Measurements from ENCODE around the gene STK32C.
"Not testable (repeated sequence)": the region's sequence is repeated elsewhere in the genome, so short reads cannot be mapped to it uniquely, and the experiment has no call there.

STK32C gene

DNA sequence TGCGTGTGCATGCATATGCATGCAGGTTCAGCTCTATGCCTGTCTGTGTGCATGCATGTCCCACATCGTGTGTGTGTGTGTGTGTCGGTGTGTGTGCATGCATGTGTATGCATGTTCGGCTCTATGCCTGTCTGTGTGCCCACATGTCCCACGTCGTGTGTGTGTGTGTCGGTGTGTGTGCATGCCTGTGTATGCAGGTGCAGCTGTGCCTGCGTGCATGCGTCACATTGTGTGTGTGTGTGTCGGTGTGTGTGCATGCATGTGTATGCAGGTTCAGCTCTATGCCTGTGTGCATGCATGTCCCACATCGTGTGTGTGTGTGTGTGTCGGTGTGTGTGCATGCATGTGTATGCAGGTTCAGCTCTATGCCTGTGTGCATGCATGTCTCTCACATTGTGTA lies 39.8 kb downstream of the STK32C start:
- not testable (repeated sequence) for DNase-seq (ENCODE audit: low read depth in 2 of 2)

DNA sequence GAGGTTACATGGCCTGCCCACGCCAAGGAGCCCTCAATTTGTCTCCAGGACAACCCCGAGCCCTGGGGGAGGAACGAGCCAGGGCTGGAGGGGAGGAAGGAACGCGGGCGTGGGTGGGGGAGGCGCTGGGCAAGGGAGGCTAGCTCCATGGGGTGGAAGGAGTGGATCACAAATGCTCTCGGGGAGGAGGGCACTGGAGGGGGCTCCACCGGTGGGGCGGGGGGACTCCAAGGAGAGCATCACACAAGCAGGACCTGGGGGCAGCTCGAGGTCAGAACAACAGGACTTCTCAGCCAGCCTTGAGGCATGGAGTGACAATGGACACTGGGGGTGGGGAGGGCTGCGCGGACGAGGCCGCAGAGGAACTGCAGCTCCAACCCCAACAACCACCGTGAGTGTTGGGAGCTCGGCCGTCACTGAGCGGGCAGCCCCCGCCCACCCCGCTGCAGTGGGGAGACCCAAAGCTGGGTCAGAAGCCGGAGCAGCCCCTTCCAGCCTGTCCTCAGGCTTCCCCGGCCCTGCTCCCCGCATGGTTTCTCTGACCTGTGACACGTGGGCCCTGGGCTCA lies 41.1 kb downstream of the STK32C start:
- no peak for DNase-seq (ENCODE audit: low read depth in 2 of 2)

DNA sequence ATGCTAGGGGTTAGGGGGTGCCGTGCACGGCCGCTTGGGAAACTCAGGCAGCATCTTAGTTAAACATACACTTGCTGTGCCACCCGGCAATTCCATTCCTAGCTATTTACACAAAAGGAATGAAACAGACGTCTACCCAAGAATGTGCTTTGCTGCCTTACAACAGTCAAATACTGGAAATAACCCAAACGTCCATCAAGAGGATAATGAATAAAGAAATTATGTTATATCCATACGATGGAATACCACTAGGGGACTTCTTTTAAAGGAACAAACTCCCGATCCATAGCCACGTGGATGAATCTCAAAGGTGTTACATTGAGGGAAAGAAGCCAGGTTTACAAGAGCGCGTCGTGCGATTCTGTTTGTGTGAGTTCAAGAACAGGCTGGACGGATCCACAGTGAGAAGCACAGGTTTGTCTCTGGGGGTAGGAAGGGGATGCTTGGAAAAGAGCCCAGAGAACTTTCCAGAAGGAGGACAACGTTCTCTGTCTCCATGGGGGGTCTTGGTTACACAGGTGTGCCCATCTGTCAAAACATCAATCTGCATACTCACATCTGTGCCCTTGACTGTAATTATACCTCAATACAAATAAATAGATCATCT lies 41.8 kb downstream of the STK32C start:
- no peak for DNase-seq (ENCODE audit: low read depth in 2 of 2)

DNA sequence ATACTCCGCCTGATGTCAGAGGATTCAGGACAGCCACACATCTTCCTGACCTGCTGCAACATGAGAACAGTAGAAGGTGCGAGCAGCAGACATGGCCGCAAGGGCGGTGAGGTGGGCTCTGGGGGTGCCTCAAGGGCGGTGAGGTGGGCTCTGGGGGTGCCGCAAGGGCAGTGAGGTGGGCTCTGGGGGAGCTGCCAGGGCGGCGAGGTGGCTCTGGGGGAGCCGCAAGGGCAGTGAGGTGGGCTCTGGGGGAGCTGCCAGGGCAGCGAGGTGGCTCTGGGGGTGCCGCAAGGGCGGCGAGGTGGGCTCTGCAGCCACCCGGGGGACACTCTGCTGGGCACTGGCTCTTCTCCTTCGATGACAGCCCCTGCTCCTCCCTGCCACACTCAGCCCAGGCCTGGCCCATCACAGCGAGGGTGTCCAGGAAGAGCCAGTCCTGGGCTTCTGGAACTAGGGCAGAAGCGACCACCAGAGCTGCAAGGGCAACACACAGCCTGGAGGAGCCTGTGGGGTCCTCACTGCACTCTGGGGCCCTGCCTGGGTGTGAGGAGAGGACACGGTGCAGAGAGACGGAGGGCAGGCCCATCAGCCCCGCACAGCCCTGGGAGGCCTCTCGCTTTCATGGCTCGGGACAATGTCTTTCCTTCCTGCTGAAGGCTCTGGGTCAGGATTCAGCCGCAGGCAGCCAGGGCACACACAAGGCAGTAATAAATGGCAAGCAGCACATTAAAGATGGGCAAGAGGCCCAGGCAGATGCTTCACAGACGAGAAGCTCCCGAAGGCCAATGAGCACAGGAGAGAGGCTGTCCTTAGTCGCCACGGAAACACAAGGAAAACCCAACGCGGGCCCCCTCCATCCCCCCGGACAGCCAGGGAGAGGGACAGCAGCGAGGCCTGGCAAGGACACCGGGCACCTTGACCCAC lies 42.5 kb downstream of the STK32C start:
- no peak for DNase-seq (ENCODE audit: low read depth in 2 of 2)

DNA sequence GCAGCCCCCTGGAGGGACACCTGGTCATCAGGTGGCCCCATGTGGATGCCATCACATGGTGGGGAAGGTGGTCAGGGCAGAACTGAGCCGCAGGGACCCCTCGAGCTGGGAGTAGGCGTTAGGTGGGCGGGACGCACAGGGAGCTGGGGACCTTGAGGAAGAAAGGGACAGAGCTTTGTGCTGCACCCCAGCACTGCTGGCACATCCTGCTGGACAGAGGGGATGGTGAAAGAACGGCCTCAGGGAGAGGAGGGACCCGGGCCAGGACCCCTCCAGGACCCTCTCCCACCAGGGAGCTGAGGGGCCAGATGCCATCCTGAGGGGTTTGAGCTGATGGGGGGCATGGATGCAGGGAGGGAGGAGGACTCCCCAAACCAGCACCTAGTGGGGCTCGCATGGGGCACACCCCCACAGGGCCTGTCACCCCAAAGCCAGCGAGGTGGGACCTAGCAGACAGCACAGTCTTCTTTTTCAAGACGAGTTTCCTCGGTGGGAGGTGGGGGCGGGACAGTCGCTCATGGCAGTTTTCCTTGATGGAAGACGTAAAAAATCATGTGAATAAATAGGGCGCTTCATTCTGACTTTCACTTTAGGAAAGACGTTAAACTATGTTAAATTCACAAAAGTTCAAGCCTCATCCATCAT lies 43.3 kb downstream of the STK32C start:
- no peak for DNase-seq (ENCODE audit: low read depth in 2 of 2)

DNA sequence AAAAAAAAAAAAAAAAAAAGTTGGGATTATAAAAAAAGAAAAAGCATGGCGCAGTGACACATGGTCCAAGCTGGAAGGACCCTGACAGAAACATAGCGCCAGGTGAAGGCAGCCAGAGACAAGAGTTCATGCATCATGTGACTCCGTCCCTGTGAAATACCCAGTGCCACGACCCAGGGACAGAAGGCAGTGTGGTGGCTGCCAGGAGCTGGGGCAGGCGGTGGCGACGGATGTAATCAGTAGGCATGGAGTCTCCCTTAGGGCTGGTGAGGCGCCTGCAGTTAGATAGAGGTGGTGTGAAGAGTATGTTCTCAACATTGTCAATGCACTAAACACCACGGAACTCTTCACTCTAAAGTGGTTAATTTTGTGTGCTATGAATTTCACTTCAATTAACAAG lies 43.9 kb downstream of the STK32C start:
- no peak for DNase-seq (ENCODE audit: low read depth in 2 of 2)

DNA sequence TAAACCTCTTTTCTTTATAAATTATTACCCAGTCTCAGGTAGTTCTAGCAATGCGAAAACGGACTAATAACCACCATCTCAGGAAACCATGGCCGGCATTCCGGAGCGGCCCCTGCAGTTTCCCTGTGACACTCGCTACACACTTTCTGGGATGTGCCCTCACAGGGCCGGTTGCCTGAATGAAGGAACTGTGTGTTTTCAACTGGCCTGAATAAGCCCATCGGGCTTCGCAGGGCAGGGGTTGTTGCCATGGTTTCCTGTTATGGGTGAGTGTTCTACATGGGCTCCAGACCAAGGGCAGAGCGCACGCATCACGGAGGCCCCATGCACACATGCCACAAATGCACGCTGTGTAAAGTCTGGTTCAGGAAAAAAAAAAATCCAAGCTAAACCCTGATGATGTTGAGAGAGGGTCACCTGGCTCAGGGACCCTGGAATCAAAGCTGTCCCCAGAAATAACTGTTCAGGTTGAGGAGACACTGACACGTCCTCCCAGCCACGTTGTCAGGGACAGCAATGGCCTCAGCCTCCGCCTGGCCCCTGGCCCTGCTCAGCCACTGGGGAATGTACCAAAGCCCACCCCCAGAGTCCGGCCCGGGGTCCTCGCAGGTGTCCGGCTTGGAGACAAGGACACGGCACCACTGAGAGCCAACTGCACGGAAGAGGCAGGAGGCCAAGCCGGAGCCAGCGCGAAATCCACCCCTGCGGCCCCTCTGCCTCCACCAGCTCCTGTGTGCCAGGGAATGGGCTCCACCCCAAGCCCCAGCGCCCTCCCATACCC lies 47.9 kb downstream of the STK32C start:
- no peak for DNase-seq (ENCODE audit: low read depth in 2 of 2)

DNA sequence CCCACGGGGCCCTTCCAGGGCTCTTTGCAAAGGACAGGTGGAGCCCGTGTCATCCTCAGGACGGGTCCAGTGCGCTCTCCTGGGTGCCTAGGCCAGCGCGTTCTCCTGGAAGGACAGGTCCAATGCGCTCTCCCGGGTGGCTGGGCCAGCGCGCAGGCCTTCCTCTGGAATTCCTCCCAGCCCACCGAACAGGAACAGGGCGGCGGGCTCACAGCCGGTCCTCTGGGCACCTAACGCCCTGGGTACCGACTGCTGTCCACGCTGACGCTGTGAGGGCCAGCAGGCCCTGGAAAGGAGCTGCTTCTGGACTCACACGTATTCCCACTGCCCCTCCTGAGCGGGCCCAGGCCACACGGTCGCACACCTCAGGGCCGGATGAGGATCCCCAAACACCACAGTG lies 49.3 kb downstream of the STK32C start:
- no peak for DNase-seq (ENCODE audit: low read depth in 2 of 2)

DNA sequence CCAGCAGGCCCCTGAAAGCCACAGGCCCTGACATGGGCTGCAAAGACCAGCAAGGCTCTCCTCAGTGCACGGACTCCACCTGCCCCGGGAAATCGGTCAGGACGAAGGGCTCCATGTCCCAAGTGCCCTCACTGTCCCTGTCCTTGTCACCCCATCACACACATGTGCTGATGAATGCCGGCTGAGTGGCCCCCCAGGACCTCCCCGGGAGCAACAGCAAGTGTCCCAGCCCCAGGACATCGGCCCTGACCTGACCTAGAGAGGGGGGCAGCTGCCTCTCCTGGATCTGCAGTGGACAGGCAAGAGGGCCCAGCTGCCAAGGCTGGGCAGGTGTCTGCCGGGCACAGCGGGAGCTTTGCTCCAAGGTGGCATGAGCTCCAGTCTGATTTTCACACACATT lies 49.8 kb downstream of the STK32C start:
- DNase-seq (ENCODE audit: low read depth in 2 of 2) = no peak

DNA sequence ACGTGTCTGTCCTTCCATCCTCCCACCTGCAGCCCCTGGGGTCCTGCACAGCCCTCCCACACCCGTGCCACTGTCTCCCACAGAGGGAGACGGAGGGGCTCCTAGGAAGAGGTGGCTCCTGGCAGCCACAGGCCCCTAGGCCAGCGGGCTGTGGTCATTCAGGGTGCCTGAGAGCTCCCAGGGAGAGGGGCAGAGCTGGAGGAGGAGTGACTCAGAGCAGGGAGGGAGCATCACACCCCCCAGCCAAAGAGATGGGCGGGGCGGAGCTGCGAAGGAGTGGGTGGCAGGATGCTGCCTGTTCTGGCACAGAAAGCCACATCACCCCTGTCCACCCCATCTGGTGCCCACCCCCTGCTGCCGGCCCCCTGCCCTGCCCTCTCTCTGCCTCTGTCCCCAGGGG lies 50.5 kb downstream of the STK32C start:
- DNase-seq (ENCODE audit: low read depth in 2 of 2) = peak; percentile 10 to 43

DNA sequence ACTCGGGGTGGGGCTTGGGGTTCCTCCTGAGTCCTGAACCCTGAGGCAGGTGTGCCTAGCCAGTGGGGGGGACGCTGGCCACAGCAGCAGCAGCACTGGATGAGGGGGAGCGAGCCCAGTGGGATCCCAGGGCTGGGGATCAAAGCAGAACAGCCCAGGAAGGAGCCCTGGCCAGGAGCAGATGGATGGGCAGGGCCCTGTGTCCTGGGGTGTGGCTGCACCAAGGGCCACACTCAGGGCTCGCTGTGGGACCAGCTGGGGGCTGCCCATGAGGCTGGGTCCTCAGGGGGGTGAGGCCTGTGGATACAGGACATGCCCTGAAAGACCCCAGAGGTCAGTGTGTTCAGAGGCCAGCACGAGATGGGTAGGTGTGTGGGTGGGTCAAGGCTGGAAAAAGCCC lies 50.9 kb downstream of the STK32C start:
- no peak for DNase-seq (ENCODE audit: low read depth in 2 of 2)

DNA sequence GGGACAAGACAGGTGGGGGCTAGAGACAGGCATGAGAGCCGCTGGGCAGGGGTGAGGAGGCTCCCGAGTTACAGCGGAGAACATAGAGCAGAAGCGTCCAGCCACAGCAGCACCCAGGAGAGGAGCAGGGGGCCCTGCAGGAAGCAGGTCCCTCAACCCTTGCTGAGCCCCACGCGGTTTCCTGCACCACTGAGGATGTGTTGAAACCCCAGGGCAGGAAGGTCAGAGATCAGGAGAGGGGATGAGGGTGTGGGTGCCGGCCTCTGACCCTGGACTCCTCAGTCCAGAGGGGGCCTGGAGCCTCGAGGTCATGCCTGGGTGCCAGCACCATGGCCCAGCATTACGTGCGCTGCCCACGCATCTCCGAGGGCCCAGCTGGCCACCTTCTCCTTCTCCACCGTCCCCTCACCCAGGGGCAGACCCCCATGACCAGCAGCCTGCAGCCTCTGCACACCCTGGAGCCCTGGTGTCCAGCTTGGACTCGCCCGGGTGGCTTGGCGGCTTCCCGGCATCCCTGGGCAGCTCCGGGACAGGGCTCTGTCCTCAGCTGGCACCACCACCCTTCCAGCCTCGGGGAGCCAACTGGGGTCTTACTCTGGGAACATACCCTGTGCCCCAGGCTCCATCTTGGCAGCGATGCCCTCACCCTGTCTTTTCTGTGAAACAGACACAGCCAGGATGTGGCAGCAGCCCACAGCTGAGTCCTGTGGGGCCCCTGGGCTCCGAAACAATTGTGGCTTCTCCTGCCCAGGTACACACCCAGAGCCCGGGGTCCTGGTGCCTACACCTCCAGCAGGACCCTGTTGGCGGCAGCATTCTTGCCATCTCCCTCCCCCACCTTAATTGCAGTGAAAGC lies 52.0 kb downstream of the STK32C start:
- no peak for DNase-seq (ENCODE audit: low read depth in 2 of 2)

DNA sequence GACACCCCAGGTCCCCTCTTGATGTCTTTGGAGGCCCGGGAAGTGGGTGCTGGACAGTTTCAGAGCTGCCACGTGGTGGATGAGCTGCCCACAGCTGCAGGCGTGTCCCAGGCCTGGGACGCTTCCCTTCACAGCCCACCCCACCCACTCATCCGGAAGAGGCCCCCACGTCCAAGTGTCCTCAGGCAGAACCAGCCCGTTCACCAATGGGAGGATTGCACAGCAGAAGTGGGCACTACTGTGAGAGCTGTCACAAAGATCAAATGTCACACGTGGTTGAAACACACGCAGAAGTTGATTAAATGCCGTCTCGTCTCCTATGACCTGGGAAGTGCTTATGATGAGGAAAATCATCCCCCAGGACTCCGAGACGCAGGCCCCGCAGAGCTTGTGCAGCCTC lies 52.9 kb downstream of the STK32C start:
- no peak for DNase-seq (ENCODE audit: low read depth in 2 of 2)

DNA sequence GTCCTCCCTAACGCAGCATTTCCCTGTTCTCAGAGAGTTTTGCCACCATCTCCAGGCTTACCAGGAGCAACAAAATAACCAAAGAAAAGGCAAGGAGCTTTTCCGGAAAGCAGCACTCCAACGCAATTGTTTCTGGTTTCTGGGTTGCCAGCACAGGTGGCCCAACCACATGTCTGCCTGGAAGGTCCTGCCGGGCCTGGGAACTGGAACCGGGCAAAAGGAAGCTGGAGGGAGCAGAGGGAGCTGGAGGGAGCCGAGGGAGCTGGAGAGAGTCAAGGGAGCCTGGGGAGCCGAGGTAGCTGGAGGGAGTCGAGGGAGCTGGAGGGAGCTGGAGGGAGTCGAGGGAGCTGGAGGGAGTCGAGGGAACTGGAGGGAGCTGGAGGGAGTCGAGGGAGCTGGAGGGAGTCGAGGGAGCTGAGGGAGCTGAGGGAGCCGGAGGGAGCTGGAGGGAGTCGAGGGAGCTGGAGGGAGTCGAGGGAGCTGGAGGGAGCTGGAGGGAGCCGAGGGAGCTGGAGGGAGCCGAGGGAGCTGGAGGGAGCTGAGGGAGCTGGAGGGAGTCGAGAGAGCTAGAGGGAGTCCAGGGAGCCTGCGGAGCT lies 54.6 kb downstream of the STK32C start:
- no peak for DNase-seq (ENCODE audit: low read depth in 2 of 2)

DNA sequence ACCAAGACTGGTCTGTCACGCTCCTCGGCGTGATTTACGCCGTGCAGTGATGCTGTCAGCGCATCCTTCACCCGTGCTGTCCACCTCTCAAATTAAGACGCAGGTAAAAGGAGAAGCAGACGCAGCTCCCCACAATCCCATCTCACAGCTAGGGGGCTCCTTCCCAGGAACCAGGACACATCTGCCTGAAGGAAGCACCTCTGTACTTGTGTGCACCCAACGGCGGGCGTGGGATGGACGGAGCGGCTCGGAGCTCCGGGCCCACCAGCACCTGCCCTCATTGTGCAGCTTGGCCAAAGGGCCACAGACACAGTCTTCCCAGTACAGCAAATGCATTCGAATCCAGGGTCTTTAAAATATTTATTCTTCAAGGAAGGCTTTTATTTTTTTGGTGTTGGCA lies 55.3 kb downstream of the STK32C start:
- DNase-seq (ENCODE audit: low read depth in 2 of 2) = no peak

DNA sequence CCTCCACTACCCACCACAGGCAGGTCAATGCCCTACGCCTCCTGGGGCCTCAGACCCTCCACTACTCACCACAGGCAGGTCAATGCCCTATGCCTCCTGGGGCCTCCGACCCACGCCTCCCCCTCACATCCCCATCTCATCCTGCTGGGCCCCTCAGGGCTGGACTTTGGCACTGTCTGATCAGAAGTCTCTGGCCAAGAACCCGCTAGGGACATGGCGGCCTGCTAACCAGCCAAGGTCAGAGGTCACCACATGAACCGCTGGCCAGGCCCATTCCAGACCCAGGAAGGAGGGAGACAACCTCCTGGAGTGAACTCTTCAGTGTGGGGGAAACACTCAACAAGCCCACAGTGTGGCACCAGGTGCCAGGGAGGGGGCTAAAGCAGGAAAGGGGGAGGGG lies 55.8 kb downstream of the STK32C start:
- DNase-seq (ENCODE audit: low read depth in 2 of 2) = no peak

DNA sequence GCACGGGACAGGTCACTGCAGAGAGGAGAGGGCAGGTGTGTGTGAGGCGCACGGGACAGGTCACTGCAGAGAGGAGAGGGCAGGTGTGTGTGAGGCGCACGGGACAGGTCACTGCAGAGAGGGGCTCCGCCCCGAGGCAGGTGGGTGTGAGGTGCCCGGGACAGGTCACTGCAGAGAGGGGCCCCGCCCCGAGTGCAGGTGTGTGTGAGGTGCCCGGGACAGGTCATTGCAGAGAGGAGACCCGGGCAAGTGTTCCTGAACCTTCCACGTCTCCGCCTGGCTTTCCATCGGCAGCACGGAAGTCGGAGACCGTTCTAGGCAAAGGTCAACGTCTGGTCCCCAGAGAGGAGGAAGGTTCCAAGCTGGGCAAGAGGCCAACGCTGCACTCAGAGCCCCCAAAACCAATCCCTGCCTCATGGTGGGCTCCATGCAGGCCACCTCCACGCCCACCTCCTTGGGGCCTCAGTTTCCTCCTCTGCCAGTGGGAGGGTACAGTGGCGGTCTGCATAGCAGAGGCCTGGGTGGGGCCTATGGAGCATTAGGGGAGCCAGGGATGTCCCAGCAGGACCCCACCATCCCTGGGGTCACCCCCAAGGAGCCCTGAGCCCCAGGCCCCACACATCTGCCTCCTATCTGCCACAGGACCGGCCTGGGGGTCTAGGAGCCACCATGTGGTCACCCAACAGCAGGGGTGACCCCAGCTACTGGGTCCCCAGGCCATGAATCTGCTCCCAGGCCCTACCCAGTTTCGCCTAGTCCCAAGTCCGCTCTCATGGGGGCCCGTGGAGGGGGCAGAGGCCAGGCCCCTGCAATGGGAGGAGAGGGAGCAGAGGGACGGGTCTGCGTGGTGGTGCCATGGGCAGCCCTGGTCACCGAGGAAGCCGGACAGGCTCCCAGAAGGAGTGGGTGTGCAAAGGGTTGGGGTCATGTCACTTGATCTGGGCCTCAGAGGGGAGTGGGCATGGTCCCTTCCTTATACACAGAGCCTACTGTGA lies 57.0 kb downstream of the STK32C start:
- no peak for DNase-seq (ENCODE audit: low read depth in 2 of 2)

DNA sequence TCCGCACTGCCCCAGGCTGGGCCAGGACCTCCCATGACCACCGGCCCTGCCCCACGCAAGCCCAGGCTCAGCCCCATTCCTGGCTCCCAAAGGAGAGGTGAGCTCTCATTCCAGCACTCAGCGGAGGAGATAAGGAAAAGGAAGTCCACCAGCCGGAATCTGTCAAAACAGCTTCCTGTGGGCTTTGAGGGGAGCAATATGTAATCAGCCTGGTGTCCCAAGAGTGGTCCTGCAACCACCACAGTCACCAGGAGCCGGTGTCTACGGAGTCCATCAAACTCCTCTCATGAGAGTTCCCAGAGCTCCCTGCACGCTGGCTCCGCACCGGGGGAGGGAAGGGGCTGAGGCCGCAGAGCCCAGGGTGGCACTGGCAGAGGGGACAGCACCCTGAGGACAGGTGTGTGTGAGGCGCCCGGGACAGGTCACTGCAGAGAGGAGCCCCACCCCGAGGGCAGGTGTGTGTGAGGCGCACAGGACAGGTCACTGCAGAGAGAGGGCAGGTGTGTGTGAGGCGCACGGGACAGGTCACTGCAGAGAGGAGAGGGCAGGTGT lies 57.9 kb downstream of the STK32C start:
- no peak for DNase-seq (ENCODE audit: low read depth in 2 of 2)

DNA sequence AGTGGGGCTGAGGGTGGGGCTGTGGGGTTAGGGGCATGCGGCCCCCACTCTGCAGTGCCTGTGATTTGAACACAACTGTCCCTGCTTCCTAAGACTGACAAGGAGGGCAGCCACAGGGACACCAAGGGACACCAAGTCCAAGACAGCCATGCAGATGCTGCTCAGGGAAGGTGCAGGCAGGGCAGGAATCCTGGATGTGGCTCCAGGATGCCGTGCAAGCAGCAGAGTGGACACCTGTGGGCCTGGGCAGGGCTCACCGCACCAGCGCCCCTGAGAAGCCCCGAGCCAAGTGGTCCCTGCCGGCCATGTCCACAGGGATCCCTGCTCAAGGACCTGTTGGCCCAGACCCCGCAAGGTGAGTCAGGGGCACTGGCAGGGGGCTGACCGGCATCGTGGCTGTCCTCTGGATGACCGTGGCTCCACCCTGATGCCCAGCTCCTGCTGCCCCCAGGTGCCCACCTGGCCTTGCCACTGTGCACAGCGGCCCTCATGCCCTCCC lies 58.5 kb downstream of the STK32C start:
- no peak for DNase-seq (ENCODE audit: low read depth in 2 of 2)

Measured in stimulated activated CD8-positive, alpha-beta memory T cell treated with anti-CD3 and anti-CD28 coated beads, Interleukin-7, amount 100 ng/mL, for 4 hours (primary cell).